Measurements from ENCODE around the gene MPPED1.

Gene MPPED1

DNA sequence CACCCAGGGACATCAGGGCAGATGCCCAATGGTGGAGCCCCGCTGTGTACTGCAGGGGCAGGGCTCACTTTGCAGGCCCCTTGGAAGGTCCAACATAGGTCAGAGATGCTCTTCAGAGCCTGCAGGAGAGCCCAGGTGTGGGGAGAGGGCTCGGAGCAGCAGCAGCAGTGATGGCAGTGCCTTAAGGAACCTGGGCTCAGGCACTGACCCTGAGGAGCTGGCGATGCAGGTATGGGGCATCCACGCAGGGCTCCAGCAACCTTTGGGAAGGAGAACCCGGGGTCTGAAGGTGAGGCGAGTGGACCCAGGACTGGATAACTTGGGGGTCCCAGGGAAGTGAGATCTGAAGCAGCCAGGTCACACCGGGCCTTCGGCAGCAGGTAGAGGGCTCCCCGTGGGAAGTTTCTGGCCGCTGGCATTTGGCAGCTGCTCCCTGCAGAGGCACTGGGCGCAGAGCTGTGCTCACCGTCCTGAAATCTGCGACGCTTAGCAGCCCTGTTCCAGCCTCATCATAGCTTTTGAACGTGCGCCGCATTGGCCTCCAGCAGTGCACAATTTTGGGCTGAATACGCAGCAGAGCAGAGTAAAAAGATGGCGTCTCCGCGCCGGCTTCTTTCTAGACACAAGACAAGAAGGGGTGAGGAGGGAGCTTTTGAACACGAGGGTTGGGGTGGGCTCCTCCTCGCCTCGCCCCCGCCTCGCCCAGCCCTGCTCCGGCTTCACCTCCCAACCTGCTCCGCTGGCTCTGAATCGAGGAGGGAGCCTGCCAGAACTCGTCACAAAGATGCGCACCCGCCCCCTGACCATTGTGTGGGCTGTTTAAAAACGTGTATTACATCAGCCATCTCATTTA lies 118.8 kb downstream of the MPPED1 start:
- no peaks in the 10 kb centered on the region for H3K36me3 ChIP-seq (ENCODE audit: insufficient read depth, low read length)
- no peaks in the 10 kb centered on the region for H3K79me2 ChIP-seq (ENCODE audit: insufficient read depth, low read length)

DNA sequence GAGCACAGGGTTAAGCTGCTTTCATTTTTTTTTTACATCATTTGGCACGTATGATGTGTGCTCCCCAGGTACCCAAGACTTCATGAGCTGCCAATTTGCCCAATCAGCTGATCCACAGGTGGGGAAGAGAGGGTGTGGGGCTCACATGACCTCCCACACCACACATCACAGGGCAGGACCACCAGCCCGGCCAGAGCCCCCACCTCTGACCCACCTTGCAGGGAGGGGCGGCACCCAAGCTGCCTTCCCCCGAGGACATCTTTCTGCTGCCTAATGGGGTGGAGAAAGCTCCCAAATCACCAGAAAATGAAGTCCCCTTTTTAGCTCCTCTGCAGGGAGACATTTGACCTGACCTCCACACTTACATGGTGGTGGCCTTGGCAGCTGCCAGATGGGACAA lies 119.8 kb downstream of the MPPED1 start:
- H3K9me3 ChIP-seq (ENCODE audit: insufficient read depth, low read depth, low read length): no peaks in the 10 kb centered on the region
- no peaks in the 10 kb centered on the region for H3K36me3 ChIP-seq (ENCODE audit: insufficient read depth, low read length)
- H3K27me3 ChIP-seq (ENCODE audit: insufficient read depth, low read length, poor library complexity, severe bottlenecking): no peaks in the 10 kb centered on the region
- no peak overlapping the region for H2AFZ ChIP-seq (ENCODE audit: low read length)
- no peak overlapping the region for H3K4me2 ChIP-seq (ENCODE audit: low read depth, low read length, poor library complexity, severe bottlenecking)
- no peaks in the 10 kb centered on the region for H3K79me2 ChIP-seq (ENCODE audit: insufficient read depth, low read length)
- peaks cover 5% of the 10 kb centered on the region for H3K4me1 ChIP-seq (ENCODE audit: insufficient read depth, low read length, poor library complexity, severe bottlenecking)
- H3K9ac ChIP-seq (ENCODE audit: low read depth, low read length, poor library complexity, severe bottlenecking): no peak overlapping the region
- H3K9me2 ChIP-seq (replicated peaks; ENCODE audit: low read depth, low read length): no peaks in the 10 kb centered on the region
- no peaks in the 10 kb centered on the region for H3F3A ChIP-seq (ENCODE audit: low read depth)
- no peak overlapping the region for H3K4me3 ChIP-seq (ENCODE audit: low read length, poor library complexity, severe bottlenecking)
- H4K20me1 ChIP-seq (ENCODE audit: insufficient read depth, low read length, poor library complexity, severe bottlenecking): no peaks in the 10 kb centered on the region
- TF ChIP-seq EZH2phosphoT487 (IDR thresholded peaks at IDR 0.05; ENCODE audit: borderline replicate concordance): no peak
- TF ChIP-seq, protein P1, sequence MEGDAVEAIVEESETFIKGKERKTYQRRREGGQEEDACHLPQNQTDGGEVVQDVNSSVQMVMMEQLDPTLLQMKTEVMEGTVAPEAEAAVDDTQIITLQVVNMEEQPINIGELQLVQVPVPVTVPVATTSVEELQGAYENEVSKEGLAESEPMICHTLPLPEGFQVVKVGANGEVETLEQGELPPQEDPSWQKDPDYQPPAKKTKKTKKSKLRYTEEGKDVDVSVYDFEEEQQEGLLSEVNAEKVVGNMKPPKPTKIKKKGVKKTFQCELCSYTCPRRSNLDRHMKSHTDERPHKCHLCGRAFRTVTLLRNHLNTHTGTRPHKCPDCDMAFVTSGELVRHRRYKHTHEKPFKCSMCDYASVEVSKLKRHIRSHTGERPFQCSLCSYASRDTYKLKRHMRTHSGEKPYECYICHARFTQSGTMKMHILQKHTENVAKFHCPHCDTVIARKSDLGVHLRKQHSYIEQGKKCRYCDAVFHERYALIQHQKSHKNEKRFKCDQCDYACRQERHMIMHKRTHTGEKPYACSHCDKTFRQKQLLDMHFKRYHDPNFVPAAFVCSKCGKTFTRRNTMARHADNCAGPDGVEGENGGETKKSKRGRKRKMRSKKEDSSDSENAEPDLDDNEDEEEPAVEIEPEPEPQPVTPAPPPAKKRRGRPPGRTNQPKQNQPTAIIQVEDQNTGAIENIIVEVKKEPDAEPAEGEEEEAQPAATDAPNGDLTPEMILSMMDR (conservative IDR thresholded peaks at IDR 0.05; ENCODE audit: low read length): no peak

More for the DNA sequence above, 118.8 kb downstream of the MPPED1 start:
- H3K9me3 ChIP-seq (ENCODE audit: insufficient read depth, low read depth, low read length): no peaks in the 10 kb centered on the region
- no peak overlapping the region for H3K9ac ChIP-seq (ENCODE audit: low read depth, low read length, poor library complexity, severe bottlenecking)
- H3K9me2 ChIP-seq (replicated peaks; ENCODE audit: low read depth, low read length): no peaks in the 10 kb centered on the region
- peaks cover 2% of the 10 kb centered on the region for H3K4me1 ChIP-seq (ENCODE audit: insufficient read depth, low read length, poor library complexity, severe bottlenecking)
- no peaks in the 10 kb centered on the region for H3F3A ChIP-seq (ENCODE audit: low read depth)
- H3K4me3 ChIP-seq (ENCODE audit: low read length, poor library complexity, severe bottlenecking): no peak overlapping the region
- no peaks in the 10 kb centered on the region for H4K20me1 ChIP-seq (ENCODE audit: insufficient read depth, low read length, poor library complexity, severe bottlenecking)
- H3K4me2 ChIP-seq (ENCODE audit: low read depth, low read length, poor library complexity, severe bottlenecking): no peak overlapping the region
- no peaks in the 10 kb centered on the region for H3K27me3 ChIP-seq (ENCODE audit: insufficient read depth, low read length, poor library complexity, severe bottlenecking)
- H2AFZ ChIP-seq (ENCODE audit: low read length): no peak overlapping the region
- no peak for TF ChIP-seq EZH2phosphoT487 (IDR thresholded peaks at IDR 0.05; ENCODE audit: borderline replicate concordance)
- TF ChIP-seq, protein P1 (conservative IDR thresholded peaks at IDR 0.05; ENCODE audit: low read length): no peak

DNA sequence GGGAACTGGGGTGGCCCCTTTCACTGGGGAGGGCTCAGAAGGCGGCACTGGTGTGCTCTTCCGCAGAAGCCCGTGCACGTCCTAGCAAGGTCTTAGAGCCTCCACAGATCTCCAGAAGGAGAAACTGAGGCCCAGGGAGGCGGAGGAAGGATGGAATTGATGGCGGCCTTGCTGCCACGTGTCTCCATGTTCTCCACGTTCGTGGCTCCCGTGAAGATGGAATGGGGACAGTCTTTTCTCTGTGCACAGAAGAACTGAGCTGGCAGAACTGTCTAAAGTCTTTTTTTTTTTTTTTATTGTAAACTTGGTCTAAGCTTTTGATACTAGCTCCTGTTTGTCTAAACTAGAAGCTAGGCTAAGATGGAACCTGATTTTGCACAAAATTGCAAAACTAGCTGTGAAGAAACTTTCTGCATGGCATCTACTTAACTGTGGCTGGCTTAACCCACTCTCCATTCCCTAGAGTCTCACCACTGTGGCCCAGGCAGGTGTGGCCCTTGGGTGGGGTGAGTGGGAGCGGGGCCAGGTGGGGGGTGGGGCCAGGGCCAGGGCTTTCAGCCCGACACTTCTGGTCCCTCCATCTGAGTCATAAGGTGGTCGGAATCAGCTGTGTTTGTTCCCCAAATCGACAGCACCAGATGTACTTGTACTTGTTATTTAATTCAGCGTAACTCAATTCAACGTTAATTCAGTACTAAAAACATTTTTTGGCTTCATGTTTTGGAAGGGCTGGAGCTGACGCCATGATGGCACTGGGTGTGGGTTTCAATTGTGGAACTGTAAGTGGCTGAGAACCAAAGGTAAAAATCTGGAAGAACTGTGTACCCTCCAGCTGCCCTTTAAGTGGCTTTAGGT lies 120.7 kb downstream of the MPPED1 start:
- no peak overlapping the region for H3K9ac ChIP-seq (ENCODE audit: low read depth, low read length, poor library complexity, severe bottlenecking)
- TF ChIP-seq, protein P1 (conservative IDR thresholded peaks at IDR 0.05; ENCODE audit: low read length): no peak
- TF ChIP-seq EZH2phosphoT487 (IDR thresholded peaks at IDR 0.05; ENCODE audit: borderline replicate concordance): no peak
- peaks cover 8% of the 10 kb centered on the region for H3K4me1 ChIP-seq (ENCODE audit: insufficient read depth, low read length, poor library complexity, severe bottlenecking)
- H3K36me3 ChIP-seq (ENCODE audit: insufficient read depth, low read length): no peaks in the 10 kb centered on the region
- no peak overlapping the region for H3K4me2 ChIP-seq (ENCODE audit: low read depth, low read length, poor library complexity, severe bottlenecking)
- no peak overlapping the region for H2AFZ ChIP-seq (ENCODE audit: low read length)
- no peaks in the 10 kb centered on the region for H3K9me2 ChIP-seq (replicated peaks; ENCODE audit: low read depth, low read length)
- H3K79me2 ChIP-seq (ENCODE audit: insufficient read depth, low read length): no peaks in the 10 kb centered on the region
- H3K9me3 ChIP-seq (ENCODE audit: insufficient read depth, low read depth, low read length): no peaks in the 10 kb centered on the region
- no peaks in the 10 kb centered on the region for H3F3A ChIP-seq (ENCODE audit: low read depth)
- H3K4me3 ChIP-seq (ENCODE audit: low read length, poor library complexity, severe bottlenecking): no peak overlapping the region
- H4K20me1 ChIP-seq (ENCODE audit: insufficient read depth, low read length, poor library complexity, severe bottlenecking): no peaks in the 10 kb centered on the region
- no peaks in the 10 kb centered on the region for H3K27me3 ChIP-seq (ENCODE audit: insufficient read depth, low read length, poor library complexity, severe bottlenecking)

Data from Loucy (cell line).